SK-N-MC (cell line): Measurements from ENCODE around the gene BRD3OS.
A peak's percentile ranks its signal among the peaks of the same experiment; 100 is the strongest.

ENCODE experiments used
- DNase-seq: peaks from one replicate; pipeline ENCODE4 v3.0.0-alpha.2; 2011; ENCODE audit warnings: low read depth, low spot score
- H3K27ac ChIP-seq: fragments of 200-600 bp; sonication (generic); 2 replicates; pipeline ENCODE4 v1.5.1; 2016; ENCODE audit warnings: mixed run types
- H3K36me3 ChIP-seq: fragments of 200-600 bp; sonication (generic); 2 replicates; pipeline ENCODE4 v1.6.1; 2017; ENCODE audit warnings: antibody characterized with exemption, low read length, mixed read lengths; ENCODE audit not compliant: insufficient read depth
- H3K4me3 ChIP-seq: fragments of 200-600 bp; sonication (generic); 2 replicates; pipeline ENCODE4 v1.5.1; 2016
- H3K9ac ChIP-seq: fragments of 200-600 bp; sonication (generic); 2 replicates; pipeline ENCODE4 v1.8.0; 2017; ENCODE audit warnings: mixed run types, mixed read lengths; ENCODE audit not compliant: insufficient read length
- H3K9me3 ChIP-seq: fragments of 200-600 bp; sonication (generic); 2 replicates; pipeline ENCODE4 v1.6.1; 2017; ENCODE audit warnings: low read depth, mild to moderate bottlenecking, antibody characterized with exemption, low read length, moderate library complexity, mixed read lengths
- EZH2 ChIP-seq: fragments of 200-600 bp; sonication (generic); IDR thresholded peaks from one replicate; pipeline ENCODE4 v1.6.1; 2017; ENCODE audit warnings: antibody characterized with exemption
- FOXP2 ChIP-seq: optimal IDR thresholded peaks from 2 replicates; pipeline ENCODE3; 2011; ENCODE audit warnings: mild to moderate bottlenecking, moderate library complexity; ENCODE audit not compliant: insufficient read depth; ENCODE audit errors: extremely low read length, control extremely low read depth
- POLR2AphosphoS5 ChIP-seq: IDR thresholded peaks from 2 replicates; pipeline ENCODE4 v1.6.1; 2012; ENCODE audit warnings: mild to moderate bottlenecking, low read depth, low read length, borderline replicate concordance

The BRD3OS gene

GRCh38 chr9:134064711-134065110, 39.4 kb downstream of the BRD3OS start:
- TF ChIP-seq FOXP2 (no peak), POLR2AphosphoS5 (no peak), EZH2 (no peak)
- H3K4me3 ChIP-seq: no peak overlapping the region
- H3K9me3 ChIP-seq: no peaks in the 10 kb centered on the region

GRCh38 chr9:134065612-134066419, 40.5 kb downstream of the BRD3OS start:
- TF ChIP-seq EZH2 (no peak), POLR2AphosphoS5 (no peak), FOXP2 (no peak)
- peak overlapping the region; percentile 85 for H3K4me3 ChIP-seq
- peak overlapping the region; percentile 92 for H3K9ac ChIP-seq
- no peaks in the 10 kb centered on the region for H3K36me3 ChIP-seq
- no peaks in the 10 kb centered on the region for H3K9me3 ChIP-seq
- no peak for DNase-seq
- H3K27ac ChIP-seq: 0 out of 2 replicates have a peak overlapping the region, but pooled peaks have one; percentile 29

More at GRCh38 chr9:134064711-134065110, 39.4 kb downstream of the BRD3OS start:
- H3K27ac ChIP-seq: no peak overlapping the region
- no peaks in the 10 kb centered on the region for H3K36me3 ChIP-seq
- no peak overlapping the region for H3K9ac ChIP-seq
- no peak for DNase-seq

- Histone ChIP-seq H3K4me3 (peak overlapping the region; percentile 85), H3K9ac (peak overlapping the region; percentile 92), H3K9me3 (no peaks in the 10 kb centered on the region), H3K36me3 (no peaks in the 10 kb centered on the region), H3K27ac (no peak overlapping the region)
- TF ChIP-seq EZH2 (no peak), FOXP2 (no peak), POLR2AphosphoS5 (no peak)
- no peak for DNase-seq
Observed at GRCh38 chr9:134066526-134066912, 41.2 kb downstream of the BRD3OS start.

GRCh38 chr9:134066913-134067851, 41.9 kb downstream of the BRD3OS start:
- H3K27ac ChIP-seq: peak overlapping the region; percentile 56; the same call in 1 of the 2 replicates
- peak overlapping the region; percentile 85 for H3K4me3 ChIP-seq
- H3K9ac ChIP-seq: peak overlapping the region; percentile 92
- TF ChIP-seq FOXP2 (no peak), POLR2AphosphoS5 (no peak), EZH2 (no peak)
- no peaks in the 10 kb centered on the region for H3K9me3 ChIP-seq
- no peak for DNase-seq
- H3K36me3 ChIP-seq: no peaks in the 10 kb centered on the region

GRCh38 chr9:134067904-134068743, 42.8 kb downstream of the BRD3OS start, which contains the start of gene BRD3:
Gene BRD3 (minus strand): TSS chr9:134068026. CDS start chr9:134053477, 14,549 bp downstream.
- H3K9me3 ChIP-seq: no peaks in the 10 kb centered on the region
- peak within 1 kb of the TSS; percentile 92 for H3K9ac ChIP-seq
- H3K36me3 ChIP-seq: no peaks in the 10 kb centered on the region
- peak; percentile 62 for TF ChIP-seq POLR2AphosphoS5
- TF ChIP-seq EZH2: no peak
- H3K27ac ChIP-seq: peak within 1 kb of the TSS; percentile 78; the same call in 1 of the 2 replicates
- peak within 1 kb of the TSS; percentile 94 for H3K4me3 ChIP-seq
- no peak for DNase-seq

GRCh38 chr9:134068744-134069479, 43.6 kb downstream of the BRD3OS start:
- H3K36me3 ChIP-seq: no peaks in the 10 kb centered on the region
- no peak for DNase-seq
- H3K9me3 ChIP-seq: no peaks in the 10 kb centered on the region
- no peak for TF ChIP-seq EZH2
- TF ChIP-seq FOXP2: no peak
- no peak for TF ChIP-seq POLR2AphosphoS5
- H3K4me3 ChIP-seq: peak overlapping the region; percentile 94
- H3K9ac ChIP-seq: peak overlapping the region; percentile 64
- H3K27ac ChIP-seq: no peak overlapping the region
